Tibial nerve (tissue), 3 donors: Measurements from ENCODE around the gene CLMP.

ENCODE experiments used
- EP300 ChIP-seq, 2 donors: sonication (generic); formaldehyde crosslinking; IDR thresholded peaks; one replicate each; pipeline ENCODE4 v1.6.1; 2017; ENCODE audit warnings: antibody characterized with exemption in 2 of 2, mild to moderate bottlenecking in 1 of 2
- POLR2A ChIP-seq, 2 donors: fragments of 450-650 bp; IDR thresholded peaks; one replicate each; pipeline ENCODE4 v1.6.1; 2017; ENCODE audit warnings: antibody characterized with exemption in 2 of 2, mild to moderate bottlenecking in 2 of 2, moderate library complexity in 2 of 2

DNA sequence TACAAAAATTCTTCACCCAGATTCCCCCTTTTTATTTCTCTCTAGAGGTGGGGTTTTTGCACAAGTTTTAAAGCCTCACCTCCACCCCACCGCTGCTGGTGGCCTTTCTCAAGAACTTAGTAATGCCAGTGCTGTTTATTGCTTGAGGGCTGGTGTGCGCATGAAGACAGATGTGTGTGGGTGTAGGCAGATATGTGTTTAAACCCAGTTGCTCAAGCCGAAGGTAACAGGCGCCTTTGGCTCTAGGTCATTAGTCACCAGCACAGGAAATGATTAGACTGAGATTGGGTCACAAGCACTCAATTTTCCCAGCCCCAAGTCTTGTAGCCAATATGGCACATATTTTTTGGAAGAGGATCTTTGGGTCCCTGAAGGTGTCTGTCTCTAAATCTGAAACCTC is 2.7 kb upstream of the CLMP start:
- TF ChIP-seq POLR2A (IDR thresholded peaks at IDR 0.05) (no peak), EP300 (IDR thresholded peaks at IDR 0.05) (no peak)
